SHP77 treated with DMSO at 0.1 percent for 48 hours (cell line): ENCODE measurements around the gene BARX1.
"Not testable (repeated sequence)": the region's sequence is repeated elsewhere in the genome, so short reads cannot be mapped to it uniquely, and the experiment has no call there.

Experiments used
- DNase-seq: peaks from one replicate; lab custom pipeline; 2025; lab: John Stamatoyannopoulos, UW

BARX1 gene

DNA sequence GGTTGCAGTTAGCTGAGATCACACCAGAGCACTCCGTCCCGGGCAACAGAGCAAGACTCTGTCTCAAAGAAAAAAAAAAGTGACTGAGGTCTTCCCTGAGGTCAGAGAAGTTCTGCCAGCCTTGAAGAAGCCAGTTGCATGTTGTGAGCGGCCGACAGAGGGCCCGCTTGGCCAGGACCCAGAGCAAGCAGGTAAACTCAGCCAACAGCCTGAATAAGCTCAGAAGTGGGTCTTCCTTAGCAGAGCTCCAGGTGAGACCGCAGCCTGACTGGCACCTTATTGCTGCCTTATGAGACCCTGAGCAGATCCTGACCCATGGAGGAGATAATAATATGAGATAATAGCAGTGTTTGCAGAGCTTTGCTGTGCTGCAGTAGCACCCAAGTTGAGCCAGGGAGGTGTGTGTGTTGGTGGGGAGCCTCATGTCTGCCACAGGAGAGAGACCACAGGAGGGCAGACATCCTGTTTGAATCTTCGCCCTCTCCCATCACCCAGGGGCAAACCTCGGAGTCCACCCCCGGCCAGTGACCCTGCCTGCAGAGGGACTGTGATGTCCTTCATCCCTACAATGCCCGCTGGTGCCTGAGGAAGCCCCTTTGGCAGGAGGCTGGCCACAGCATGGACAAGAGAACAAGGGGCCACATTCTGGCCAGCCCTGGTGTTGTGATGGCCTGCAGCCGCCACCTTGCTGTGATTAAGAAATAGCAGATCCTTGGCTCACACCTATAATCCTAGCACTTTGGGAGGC, 10.8 kb upstream of the BARX1 start:
- no peak for DNase-seq

DNA sequence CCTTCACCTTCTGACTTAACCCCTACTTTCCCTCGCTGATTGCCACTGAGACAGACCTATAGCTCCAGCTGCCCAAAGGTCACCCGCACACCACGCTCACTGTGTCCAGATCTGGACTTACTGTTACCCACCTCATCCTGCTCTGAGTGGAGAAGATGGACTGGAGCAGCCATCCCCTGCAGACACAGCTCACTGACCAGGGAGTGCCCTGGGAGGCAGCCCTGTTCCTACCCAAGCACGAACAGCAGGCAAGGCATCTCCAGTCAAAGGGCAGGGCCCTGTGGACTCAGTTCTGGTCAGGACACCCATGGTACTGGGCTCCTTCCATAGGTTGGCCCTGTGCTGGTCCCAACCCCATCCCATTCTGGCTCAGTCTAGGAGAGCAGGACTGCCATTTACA, 9.5 kb upstream of the BARX1 start:
- no peak for DNase-seq

DNA sequence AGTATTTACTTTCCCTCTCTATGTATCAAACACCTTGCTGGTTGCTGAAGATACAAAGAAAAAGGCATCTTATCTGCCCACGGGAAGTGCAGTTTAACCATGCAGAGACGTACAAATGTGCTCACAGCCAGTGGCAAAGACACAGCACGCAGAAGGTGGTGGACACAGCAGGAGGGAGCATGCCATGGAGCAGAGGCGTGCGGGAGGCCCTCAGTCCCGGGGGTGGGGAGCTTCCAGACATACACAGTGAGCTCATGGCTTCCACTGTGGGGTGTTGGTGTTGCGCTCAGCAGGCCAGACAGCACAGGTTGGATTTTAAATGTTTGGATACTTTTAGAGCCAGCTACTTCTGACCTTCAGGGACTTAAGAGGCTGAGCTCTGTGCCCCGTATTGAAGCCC, 8.8 kb upstream of the BARX1 start:
- no peak for DNase-seq

DNA sequence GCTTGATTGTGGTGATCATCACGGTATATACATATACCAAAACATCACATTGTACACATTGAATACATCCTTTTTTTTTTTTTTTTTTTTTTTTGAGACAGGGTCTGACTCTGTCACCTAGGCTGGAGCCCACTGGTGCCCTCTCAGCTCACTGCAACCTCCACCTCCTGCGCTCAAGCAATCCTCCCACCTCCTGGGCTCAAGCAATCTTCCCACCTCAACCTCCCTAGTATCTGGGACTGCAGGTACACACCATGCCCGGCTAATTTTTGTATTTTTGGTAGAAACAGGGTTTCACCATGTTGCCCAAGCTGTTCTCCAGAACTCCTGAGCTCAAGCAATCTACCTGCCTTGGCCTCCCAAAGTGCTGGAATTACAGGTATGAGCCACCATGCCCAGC, 8.3 kb upstream of the BARX1 start:
- not testable (repeated sequence) for DNase-seq

DNA sequence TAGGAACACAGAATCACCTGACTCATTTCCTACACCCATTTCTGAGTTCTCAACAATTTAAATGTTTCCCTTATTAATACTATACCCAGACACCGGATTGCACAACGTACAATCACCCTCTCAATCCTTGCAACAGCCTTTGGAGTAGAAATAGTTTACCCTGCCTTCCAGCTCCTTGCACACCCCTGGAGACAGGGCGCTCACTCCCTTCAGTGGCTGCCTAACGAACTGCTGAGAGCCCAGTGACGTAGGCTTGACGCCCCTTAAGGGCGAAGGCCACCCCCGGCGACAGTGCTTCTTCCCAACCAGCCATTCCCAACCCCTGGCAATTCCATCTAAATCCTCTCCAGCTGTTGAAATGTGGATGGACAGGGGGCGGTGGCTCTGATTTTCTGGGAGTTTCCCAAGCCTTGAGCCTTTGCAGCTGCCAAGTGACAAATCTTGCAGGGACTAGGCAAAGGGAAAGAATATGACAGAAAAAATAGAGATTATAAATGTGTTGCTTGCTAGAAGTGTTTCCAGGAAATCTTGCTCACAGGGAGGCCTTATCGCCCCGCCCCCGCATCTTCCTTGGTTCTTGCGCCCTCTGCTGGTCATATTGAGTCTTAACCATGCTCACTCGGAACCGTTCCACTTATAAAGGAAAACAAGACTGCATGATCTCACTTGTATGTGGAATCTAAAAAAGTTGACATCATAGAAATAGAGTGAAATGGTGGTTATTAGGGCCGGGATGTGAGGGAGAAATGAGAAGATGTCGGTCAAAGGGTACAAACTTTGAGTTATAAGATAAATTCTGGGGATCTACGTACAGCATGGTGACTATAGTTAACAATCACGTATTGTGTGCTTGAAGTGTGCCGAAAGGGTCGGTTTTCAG, 7.6 kb upstream of the BARX1 start:
- peak; percentile 26 for DNase-seq

DNA sequence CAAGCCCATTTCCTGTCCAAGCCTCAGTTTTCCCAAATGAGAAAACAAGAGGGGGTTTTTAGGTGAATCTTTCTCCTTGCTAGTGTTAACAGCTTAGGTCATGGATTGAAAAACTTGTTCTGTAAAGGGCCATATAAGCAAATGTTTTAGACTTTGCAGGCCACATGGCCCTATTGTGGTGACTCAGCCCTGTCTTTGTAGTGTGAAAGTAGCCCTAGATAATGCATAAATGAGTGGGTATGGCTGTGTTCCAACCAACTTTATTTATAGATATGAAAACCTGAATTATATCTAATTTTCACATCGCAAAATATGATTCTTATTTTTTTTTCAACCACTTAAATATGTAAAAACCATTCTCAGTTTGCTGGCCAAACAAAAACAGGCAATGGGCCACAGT, 6.9 kb upstream of the BARX1 start:
- no peak for DNase-seq

DNA sequence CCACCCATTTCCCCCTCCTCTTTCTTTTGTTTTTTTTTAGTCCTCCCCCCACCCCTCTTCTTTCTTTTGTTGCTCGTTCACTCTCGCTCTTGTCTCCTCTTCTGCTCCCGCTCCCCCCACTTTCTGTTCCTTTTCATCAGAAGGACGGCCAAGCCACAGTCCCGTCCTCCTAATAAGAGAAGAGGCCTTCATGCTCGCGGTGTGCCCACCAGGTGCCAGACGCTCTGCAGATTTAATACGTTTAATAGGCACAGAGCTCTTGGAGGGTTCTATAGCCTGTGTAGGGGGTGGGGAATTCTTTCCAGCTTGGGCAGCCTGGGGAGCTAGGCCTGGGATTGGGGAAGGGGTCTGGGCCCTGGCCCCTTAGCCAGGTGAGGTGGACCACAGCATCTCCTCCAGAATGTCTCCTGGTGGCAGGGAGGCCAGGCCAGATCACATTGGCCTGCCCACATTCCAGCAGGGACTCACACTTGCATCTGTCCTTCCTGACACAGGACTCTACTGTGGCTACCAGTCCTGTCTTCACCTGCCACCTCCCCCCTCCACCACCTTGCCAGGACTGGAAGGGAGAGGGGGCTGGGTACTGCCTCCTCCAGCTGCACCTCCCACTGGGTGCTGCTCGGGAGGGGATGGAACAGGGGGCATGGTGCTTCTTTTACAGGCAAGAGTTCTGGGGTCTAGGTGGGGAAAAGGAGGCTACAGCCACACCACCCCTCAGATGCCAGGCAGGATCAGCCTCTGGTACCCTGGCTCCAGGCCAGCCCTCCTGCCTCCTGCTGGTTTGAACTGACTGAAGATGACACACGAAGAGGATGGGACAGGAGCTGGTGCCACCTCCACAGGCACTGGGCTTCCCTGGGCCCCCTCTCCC, 6.1 kb upstream of the BARX1 start:
- no peak for DNase-seq

DNA sequence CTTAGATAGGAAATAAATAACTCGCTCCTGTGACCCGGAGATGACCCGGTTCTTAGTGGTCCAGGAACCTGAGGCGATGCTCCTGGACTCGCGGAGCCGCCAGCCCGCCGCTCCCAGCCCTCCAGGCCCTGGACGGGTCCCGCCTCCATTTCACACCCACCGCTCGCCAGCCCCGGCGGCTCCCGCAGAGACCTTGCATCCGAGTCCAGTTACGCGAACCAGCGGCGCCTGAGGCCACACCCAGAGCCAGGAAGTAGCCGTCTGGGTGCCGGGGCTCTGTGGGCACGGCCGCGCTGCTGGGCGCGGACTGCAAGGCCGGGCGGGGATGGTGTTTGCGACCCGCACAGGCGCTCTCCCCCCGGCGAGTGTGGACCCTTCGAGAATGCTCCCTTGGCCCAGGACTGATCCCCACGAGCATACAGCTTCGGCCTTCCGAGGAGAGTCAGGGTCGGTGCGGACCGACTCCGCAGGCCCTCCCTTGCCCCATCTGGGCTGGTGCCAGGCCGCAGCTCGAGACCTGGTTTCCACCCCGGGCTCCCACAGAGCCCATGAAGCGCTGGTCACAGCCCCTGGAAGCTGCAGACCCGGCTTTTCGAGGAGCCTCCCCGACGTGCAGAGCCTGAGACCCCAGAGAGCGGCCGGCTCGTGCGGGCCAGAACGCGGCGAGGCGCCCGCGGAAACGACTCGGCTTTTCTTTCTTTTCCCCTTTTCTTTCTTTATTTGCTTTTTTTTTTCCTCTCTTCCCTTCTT, 5.2 kb upstream of the BARX1 start:
- DNase-seq, result no peak

DNA sequence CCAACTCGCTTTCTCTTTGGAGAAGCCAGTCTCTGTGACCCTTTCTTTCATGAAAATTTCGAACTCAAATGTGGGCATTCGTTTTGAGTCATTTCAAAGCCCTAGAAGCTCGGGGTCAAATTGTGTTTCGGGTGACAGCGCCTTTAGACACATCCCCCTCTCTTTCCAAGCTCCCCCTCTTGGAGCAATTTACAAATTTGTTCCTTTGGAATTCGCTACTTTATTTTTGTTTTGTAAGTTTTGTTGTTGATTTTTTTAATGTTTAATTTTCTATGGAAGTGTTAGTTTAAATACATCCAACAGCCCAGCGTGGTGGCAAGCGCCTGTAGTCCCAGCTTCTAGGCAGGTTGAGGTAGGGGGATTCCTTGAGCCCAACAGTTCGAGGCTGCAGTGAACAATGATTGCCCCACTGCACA, 4.6 kb upstream of the BARX1 start:
- no peak for DNase-seq

DNA sequence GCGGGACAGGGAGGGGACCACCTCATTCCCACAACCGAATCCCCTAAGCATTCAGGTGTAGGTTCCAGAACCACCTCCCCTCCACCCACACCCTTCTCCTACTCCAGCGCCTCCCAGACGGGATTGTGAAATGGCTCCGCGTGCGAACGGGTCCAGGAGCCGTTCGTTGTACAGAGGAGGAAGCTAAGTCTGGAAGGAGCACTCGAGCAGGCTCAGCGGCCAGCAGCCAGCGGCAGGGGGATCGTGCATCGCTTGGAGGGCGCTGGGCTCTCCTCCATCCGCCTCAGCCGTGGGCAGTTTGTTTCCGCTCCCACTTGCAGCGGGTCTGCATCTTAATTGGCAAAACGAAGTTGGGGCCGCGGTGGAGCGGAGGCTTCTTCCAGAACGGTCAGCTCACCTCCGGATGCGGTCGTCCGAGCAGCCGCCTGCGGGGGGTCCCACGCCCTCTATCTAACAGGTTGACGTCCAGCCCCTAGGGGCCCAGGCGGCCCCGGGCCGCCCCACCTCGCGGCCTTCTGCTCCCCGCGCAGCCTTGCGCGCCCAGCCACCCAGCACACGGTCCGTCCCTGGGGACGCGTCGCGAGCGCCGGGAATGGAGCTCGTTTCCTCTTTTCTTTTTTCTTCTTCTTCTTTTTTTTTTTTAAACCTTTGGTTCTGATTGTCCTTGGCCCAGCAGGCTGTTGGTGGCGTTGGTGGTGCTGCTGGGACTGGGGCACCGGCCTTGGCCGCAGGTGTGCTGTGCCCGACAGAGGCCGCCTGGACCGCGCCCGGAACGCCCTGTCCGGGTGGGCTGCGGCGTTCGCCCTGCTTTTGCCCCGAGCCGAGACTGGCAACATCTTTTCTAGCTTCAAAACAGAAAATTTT, 3.9 kb upstream of the BARX1 start:
- DNase-seq, result no peak

DNA sequence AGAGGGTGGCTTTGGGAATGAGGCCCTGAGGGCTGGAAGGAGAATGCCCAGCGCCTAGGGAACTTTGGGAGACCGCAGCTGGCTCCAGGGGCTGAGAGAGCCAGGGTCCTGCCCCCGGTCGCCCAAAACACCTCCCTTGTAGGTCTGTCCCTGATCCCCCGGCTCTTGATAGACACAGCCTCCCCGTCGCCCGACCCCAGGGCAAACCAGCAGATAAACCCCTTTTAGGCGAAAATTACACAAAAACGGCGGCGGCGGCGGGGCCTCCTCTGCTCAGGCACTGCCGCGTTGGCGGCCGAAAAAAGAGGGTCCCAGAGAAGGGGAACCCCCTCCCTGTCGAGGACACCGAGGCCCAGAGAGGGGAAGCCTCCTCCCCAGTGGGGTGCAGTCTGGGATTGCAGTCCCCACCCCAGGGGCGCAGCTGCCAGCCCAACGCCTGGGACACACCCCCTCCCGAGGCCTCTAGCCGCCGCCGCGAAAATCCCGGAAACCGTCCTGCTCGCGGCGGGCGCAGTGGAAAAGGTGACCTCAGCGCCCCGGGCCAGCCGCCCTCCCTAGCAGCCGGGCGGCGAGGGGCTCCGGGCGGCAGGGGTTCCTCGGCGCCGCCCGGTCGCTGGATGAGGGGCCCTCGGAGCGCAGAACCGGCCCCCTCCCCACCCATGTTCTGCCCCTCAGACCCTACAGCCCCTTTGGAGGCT, 3.1 kb upstream of the BARX1 start:
- DNase-seq, result no peak

DNA sequence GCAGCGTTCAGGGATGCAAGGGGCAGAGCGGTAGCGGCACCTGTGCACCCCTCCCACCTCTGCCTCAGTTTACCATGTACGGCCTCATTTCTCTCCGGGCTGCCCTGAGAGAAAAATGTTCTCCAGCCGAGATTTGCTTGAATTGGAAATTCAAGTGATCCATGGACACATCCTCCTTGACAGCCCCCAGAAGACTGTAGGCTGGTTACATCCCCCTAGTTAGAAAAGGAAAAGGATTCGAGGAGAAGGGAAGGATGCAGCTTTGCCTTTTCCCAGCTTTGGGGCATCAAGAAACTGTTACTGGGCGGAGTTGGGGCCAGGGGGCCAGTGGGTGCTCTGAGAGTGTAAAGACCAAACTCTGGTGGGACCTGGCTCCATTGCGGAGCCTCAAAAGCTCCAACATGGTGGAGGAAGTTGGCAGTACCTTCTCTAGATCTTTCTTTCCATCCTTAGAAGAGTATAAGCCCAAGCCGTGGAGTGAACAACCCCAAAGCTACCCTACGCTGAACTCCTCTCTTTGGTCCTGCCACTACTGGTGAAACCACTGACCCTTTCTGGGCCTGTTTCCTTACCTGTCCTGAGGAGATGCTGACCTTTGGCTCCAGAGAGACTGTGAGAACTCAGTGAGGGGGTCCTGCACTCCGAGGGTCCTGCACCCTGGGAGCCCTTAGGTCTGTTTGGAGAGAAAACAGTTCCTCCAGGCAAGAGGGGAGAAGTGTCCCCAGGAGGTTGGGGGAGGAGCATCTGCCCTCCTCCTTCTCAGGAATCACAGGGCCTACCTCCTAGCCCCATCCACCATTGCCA, 1.0 kb upstream of the BARX1 start:
- DNase-seq, result no peak

DNA sequence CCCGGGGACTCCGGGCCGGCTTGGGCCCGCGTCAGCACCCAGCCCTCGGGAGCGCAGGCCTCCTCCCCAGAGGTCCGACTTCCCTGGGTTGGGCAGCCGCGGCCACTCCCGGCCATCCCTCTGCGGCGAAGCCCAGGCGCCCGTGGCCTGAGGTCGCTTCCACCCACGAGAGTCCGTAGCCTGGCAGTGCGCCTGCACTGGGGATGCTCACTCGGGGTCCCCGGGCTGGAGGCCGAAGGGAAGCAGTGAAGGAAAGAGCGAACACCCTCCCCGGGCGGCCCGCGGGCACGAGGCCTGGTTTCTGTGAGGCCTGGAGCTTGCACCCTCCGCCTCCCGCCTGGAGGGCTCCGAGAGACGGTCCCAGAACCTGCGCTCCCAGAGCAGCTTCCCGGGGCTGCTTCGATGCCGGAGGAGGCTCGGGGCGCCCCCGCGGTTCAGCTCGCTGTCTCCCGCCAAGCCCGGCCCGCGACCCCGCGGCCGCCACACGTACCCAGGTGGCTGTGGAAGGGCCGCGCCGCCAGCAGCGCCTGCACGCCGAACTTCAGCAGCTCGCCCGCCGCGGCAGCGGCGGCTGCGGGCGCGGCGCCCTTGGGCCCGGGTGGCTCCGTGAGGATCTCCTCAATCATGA, 607 bp downstream of the BARX1 start:
- no peak for DNase-seq

DNA sequence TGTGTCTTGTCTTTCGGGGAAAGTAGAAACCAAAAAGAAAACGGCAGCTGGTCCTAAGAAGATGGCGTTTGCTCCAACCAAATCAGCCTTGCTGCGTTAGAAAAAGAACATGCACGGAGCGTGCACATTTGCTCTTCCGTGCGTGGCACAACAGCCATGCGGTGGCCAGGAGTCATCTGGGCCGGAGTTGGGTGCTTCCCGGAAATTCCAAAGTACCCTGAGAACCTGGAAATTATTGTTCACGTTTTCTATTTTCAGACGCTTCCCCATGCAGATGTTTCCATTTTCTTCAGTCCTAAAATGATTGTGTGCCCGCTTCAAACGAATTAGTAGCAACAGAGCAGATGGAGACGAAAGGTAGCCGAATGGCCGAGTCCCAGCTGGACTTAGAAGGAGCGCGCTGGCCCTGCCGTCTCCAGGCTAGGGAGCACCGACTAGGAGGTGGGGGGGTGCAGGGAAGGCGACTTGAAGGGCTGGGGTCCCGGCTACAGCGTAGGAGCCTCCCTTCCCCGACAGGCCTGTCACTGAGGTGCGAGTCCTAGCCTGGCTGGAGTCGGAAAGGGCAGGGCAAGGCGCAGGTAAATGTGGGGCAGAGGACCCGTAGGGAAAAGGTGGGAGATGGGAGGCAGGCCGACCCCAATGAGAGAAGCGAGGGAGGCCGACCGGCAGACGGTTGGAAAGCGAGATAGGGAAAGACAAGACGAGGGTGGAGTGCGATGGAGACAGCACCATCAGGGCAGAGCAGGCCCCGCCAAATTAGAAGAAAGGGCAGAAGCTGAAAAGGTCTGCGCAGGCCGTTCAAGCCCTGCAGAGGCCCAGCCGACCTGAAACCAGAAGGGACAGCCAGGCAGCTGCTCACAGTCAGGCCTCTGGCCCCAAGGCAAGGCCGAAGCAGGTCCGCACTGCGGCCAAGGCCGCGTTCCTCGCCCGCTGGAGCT, 1.4 kb downstream of the BARX1 start:
- no peak for DNase-seq

DNA sequence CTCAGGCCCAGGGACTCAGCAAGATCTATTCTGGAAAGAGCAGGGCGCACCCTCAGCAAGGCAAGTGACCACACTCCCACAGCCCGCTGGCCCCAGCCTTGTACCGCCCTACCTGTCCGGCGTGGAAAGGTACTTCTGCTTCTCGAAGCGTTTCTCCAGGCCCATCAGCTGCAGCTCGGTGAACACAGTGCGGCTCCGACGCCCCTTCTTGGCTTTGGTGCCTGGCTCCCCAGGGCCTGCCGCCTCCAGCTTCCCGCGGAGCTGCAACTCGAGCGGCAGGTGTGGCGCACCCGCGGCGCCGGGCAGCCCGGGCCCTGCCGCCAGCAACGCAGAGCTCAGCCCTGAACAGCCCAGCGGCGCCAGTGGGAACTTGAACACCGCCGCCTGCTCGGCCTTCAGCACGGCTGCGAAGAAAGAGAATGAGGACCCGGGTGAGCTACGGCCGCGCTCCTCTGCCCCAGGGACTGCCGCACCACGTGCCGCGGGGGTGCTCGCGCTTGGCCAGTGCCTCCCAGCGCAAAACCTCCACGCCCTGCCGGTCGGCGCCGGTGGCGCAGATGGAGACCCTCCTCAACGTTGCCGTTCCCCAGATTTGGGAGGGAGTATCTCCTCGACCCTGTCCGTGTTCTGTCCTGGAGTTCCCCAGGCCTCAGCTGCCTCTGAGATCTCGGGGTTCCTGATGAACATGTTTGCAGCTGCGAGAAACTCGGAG, 2.2 kb downstream of the BARX1 start:
- DNase-seq, result no peak

DNA sequence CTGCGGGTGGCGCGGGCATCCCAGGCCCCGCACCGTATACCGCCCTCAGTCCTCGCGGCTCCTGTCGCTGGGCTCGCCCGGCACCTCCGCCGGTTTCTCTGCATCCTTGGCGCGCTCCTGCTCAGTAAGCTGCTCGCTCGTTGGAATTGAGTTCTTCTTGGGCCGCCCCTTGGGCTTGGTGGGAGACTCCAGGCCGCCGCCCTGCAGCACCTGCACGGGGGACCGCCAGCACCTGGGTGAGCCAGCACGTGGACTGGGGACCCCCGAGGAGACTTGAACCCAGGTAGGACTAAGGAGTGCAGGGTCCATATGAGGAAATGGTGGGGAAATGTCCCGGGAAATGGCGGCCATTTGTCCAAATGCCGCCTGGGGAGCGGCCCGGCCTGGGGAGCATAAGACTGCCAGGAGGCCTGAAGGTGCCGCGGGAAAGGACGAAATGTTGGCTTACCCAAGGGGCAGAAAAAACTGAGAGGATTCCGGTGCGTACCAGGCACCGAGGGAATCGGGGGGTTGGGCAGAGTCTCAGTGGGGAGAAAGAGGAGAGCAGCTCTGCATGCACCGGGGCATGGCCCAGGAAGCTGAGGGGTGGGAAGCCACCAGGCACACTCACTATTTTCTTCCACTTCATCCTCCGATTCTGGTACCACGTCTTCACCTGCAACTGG, 2.9 kb downstream of the BARX1 start:
- DNase-seq, result no peak
